HEK293 (cell line): Measurements from ENCODE around the gene LEP.

Source experiments
- CTCF ChIP-seq: fragments of 450-650 bp; formaldehyde crosslinking; IDR thresholded peaks from 2 replicates; pipeline ENCODE4 v1.5.1; 2016; ENCODE audit warnings: missing biosample characterization, missing genetic modification characterization
- GFI1B ChIP-seq: fragments of 450-650 bp; formaldehyde crosslinking; IDR thresholded peaks from 2 replicates; pipeline ENCODE4 v1.5.1; 2016; ENCODE audit warnings: missing biosample characterization, missing genetic modification characterization
- SCRT2 ChIP-seq: fragments of 450-650 bp; formaldehyde crosslinking; IDR thresholded peaks from 2 replicates; pipeline ENCODE4 v1.5.1; 2016; ENCODE audit warnings: missing biosample characterization, missing genetic modification characterization
- SP2 ChIP-seq: fragments of 450-650 bp; formaldehyde crosslinking; IDR thresholded peaks from 2 replicates; pipeline ENCODE4 v1.5.1; 2016; ENCODE audit warnings: missing biosample characterization, missing genetic modification characterization
- ZNF10 ChIP-seq: fragments of 450-650 bp; formaldehyde crosslinking; IDR thresholded peaks from 2 replicates; pipeline ENCODE4 v1.5.1; 2017; ENCODE audit warnings: missing biosample characterization, missing genetic modification characterization
- ZNF561 ChIP-seq: fragments of 450-650 bp; IDR thresholded peaks from 2 replicates; pipeline ENCODE4 v1.5.1; 2018; ENCODE audit warnings: missing biosample characterization, missing genetic modification characterization, borderline replicate concordance
- ZNF639 ChIP-seq: fragments of 450-650 bp; formaldehyde crosslinking; IDR thresholded peaks from 2 replicates; pipeline ENCODE4 v1.5.1; 2016; ENCODE audit warnings: missing biosample characterization, missing genetic modification characterization
- ZNF76 ChIP-seq: fragments of 450-650 bp; formaldehyde crosslinking; IDR thresholded peaks from 2 replicates; pipeline ENCODE4; 2016; ENCODE audit warnings: low read depth, missing biosample characterization, missing genetic modification characterization, borderline replicate concordance
- TF ChIP-seq, protein P1 (sequence below): fragments of 450-650 bp; formaldehyde crosslinking; IDR thresholded peaks from 2 replicates; pipeline ENCODE4; 2016; ENCODE audit warnings: missing biosample characterization, missing genetic modification characterization

- no peak for TF ChIP-seq ZNF76 (tag by site-specific recombination)
- TF ChIP-seq ZNF561 (tag by site-specific recombination) = no peak
- no peak for TF ChIP-seq ZNF10 (tag by site-specific recombination)
- TF ChIP-seq GFI1B = no peak
- no peak for TF ChIP-seq SCRT2
- no peak for TF ChIP-seq ZNF639 (tag by site-specific recombination)
- no peak for TF ChIP-seq SP2 (tag by site-specific recombination)
- no peak for TF ChIP-seq CTCF (tag by site-specific recombination)
- TF ChIP-seq, protein P1, sequence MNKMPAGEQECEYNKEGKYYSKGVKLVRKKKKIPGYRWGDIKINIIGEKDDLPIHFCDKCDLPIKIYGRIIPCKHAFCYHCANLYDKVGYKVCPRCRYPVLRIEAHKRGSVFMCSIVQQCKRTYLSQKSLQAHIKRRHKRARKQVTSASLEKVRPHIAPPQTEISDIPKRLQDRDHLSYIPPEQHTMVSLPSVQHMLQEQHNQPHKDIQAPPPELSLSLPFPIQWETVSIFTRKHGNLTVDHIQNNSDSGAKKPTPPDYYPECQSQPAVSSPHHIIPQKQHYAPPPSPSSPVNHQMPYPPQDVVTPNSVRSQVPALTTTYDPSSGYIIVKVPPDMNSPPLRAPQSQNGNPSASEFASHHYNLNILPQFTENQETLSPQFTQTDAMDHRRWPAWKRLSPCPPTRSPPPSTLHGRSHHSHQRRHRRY (tag by site-specific recombination) = no peak
These were observed 19.1 kb upstream of the LEP start for GRCh38 chr7:128221929-128222403.
